GM21381 (cell line): ENCODE results near the gene ATG5.

Experiments used
- ATAC-seq: cut with Tn5 transposase; IDR thresholded peaks from one replicate; pipeline ENCODE4 v1.9.1; 2021; ENCODE audit warnings: mild to moderate bottlenecking, moderate library complexity; ENCODE audit not compliant: unreplicated experiment

ATG5 gene

DNA sequence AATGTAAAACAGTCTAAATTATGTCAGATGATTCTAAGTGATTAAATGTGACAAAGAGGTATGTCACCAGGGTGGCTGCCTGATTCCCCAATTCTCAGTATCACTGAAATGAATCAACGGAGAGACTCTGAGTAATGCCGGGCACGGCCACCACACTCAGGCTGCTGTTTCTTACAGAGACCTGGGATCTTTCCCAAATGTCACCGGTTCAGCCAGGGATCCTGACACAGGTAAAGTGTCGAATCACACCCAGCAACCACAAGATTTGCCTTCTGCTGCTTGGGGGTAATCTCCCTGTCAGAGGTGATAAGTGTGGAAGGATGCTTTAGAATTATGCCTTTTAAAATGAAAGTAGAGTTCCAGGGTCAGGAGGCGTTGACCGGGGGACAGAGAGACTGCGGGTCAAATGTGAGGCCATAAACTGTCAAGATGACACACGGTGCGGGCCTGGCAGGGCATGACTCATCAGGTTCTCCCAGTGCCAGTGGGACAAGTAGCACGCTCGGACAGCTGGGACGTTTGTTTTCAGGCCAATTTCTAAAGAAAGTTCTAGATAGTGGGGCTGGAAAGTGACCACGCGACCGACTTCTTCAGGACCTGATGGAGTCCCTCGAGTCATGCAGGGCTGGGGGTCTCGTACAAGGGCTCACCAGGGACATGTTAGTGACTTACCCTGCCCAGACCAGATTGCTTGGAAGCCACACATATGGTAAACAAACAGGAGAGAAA is 190.5 kb downstream of the ATG5 start:
- ATAC-seq, result no peak
